HEK293 (cell line): ENCODE data around the gene MAML3.

Source experiments
- RBAK ChIP-seq: fragments of 450-650 bp; formaldehyde crosslinking; IDR thresholded peaks from 2 replicates; pipeline ENCODE4 v1.5.1; 2016; ENCODE audit warnings: missing biosample characterization, missing genetic modification characterization
- TCF7L2 ChIP-seq: IDR thresholded peaks from 2 replicates; pipeline ENCODE4 v1.6.1; 2011; ENCODE audit warnings: low read depth, mild to moderate bottlenecking, inconsistent platforms, low read length, moderate library complexity, borderline replicate concordance
- ZBTB7A ChIP-seq: fragments of 450-650 bp; formaldehyde crosslinking; IDR thresholded peaks from 2 replicates; pipeline ENCODE4 v1.5.1; 2016; ENCODE audit warnings: low read depth, missing biosample characterization, missing genetic modification characterization
- ZFP37 ChIP-seq: fragments of 450-650 bp; formaldehyde crosslinking; IDR thresholded peaks from 2 replicates; pipeline ENCODE4 v1.5.1; 2016; ENCODE audit warnings: missing biosample characterization, missing genetic modification characterization
- ZNF114 ChIP-seq: fragments of 450-650 bp; formaldehyde crosslinking; IDR thresholded peaks from 2 replicates; pipeline ENCODE4 v1.5.0; 2017; ENCODE audit warnings: missing biosample characterization, missing genetic modification characterization
- ZNF138 ChIP-seq: fragments of 450-650 bp; formaldehyde crosslinking; IDR thresholded peaks from 2 replicates; pipeline ENCODE4 v1.5.1; 2016; ENCODE audit warnings: missing biosample characterization, missing genetic modification characterization, borderline replicate concordance
- ZNF274 ChIP-seq, 2 experiments: fragments of 200-500 bp in 1 of 2; fragments of 450-650 bp in 1 of 2; sonication (Bioruptor generic) in 1 of 2; formaldehyde crosslinking in 1 of 2; IDR thresholded peaks; 2 replicates each; pipeline versions ENCODE4 v1.5.1 to v1.6.1; 2014 to 2016; ENCODE audit warnings: borderline replicate concordance in 1 of 2, inconsistent platforms in 1 of 2, low read length in 1 of 2, missing biosample characterization in 1 of 2, missing genetic modification characterization in 1 of 2
- ZNF324 ChIP-seq: fragments of 450-650 bp; formaldehyde crosslinking; IDR thresholded peaks from 2 replicates; pipeline ENCODE4 v1.5.1; 2016; ENCODE audit warnings: missing biosample characterization, missing genetic modification characterization
- TF ChIP-seq, protein P1 (sequence below): fragments of 450-650 bp; formaldehyde crosslinking; IDR thresholded peaks from 2 replicates; pipeline ENCODE4 v1.5.1; 2016; ENCODE audit warnings: missing biosample characterization, missing genetic modification characterization
- TF ChIP-seq, protein P2 (sequence below): fragments of 450-650 bp; formaldehyde crosslinking; IDR thresholded peaks from 2 replicates; pipeline ENCODE4 v1.5.1; 2016; ENCODE audit warnings: missing biosample characterization, missing genetic modification characterization
- TF ChIP-seq, protein P3 (sequence below): fragments of 450-650 bp; IDR thresholded peaks from 2 replicates; pipeline ENCODE4 v1.5.1; 2018; ENCODE audit warnings: missing biosample characterization, mild to moderate bottlenecking, missing genetic modification characterization
- TF ChIP-seq, protein P4 (sequence below): fragments of 450-650 bp; formaldehyde crosslinking; IDR thresholded peaks from 2 replicates; pipeline ENCODE4 v1.5.1; 2016; ENCODE audit warnings: missing biosample characterization, missing genetic modification characterization
- TF ChIP-seq, protein P5 (sequence below): fragments of 450-650 bp; formaldehyde crosslinking; IDR thresholded peaks from 2 replicates; pipeline ENCODE4 v1.5.1; 2016; ENCODE audit warnings: missing biosample characterization, missing genetic modification characterization

DNA sequence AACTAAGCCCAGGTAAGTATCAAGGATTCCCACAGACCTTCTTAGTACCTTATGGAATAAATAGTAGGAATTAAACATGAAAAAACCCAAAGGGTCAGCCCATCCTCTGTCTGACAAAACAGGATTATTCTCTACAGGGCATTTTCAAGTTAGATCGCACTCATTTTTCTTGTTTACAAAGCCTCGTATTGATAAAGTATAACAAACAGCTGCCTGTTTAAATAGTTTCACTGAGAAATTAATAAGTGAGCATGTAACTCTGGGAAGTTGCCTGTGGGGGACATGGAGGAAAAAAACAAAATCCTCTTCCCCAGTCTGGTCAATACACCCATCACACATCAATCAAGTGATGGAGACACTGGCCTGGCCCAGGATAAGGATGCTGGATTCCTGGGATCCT lies 48.5 kb downstream of the MAML3 start:
- no peak for TF ChIP-seq ZNF324
- TF ChIP-seq, protein P1, sequence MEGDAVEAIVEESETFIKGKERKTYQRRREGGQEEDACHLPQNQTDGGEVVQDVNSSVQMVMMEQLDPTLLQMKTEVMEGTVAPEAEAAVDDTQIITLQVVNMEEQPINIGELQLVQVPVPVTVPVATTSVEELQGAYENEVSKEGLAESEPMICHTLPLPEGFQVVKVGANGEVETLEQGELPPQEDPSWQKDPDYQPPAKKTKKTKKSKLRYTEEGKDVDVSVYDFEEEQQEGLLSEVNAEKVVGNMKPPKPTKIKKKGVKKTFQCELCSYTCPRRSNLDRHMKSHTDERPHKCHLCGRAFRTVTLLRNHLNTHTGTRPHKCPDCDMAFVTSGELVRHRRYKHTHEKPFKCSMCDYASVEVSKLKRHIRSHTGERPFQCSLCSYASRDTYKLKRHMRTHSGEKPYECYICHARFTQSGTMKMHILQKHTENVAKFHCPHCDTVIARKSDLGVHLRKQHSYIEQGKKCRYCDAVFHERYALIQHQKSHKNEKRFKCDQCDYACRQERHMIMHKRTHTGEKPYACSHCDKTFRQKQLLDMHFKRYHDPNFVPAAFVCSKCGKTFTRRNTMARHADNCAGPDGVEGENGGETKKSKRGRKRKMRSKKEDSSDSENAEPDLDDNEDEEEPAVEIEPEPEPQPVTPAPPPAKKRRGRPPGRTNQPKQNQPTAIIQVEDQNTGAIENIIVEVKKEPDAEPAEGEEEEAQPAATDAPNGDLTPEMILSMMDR = no peak
- TF ChIP-seq, protein P2, sequence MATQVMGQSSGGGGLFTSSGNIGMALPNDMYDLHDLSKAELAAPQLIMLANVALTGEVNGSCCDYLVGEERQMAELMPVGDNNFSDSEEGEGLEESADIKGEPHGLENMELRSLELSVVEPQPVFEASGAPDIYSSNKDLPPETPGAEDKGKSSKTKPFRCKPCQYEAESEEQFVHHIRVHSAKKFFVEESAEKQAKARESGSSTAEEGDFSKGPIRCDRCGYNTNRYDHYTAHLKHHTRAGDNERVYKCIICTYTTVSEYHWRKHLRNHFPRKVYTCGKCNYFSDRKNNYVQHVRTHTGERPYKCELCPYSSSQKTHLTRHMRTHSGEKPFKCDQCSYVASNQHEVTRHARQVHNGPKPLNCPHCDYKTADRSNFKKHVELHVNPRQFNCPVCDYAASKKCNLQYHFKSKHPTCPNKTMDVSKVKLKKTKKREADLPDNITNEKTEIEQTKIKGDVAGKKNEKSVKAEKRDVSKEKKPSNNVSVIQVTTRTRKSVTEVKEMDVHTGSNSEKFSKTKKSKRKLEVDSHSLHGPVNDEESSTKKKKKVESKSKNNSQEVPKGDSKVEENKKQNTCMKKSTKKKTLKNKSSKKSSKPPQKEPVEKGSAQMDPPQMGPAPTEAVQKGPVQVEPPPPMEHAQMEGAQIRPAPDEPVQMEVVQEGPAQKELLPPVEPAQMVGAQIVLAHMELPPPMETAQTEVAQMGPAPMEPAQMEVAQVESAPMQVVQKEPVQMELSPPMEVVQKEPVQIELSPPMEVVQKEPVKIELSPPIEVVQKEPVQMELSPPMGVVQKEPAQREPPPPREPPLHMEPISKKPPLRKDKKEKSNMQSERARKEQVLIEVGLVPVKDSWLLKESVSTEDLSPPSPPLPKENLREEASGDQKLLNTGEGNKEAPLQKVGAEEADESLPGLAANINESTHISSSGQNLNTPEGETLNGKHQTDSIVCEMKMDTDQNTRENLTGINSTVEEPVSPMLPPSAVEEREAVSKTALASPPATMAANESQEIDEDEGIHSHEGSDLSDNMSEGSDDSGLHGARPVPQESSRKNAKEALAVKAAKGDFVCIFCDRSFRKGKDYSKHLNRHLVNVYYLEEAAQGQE (tag by site-specific recombination) = no peak
- no peak for TF ChIP-seq ZFP37 (tag by site-specific recombination)
- no peak for TF ChIP-seq ZBTB7A (tag by site-specific recombination)
- TF ChIP-seq ZNF274 (IDR thresholded peaks at IDR 0.05; ENCODE audit: low read length) = no peak
- TF ChIP-seq ZNF274 (tag by site-specific recombination; IDR thresholded peaks at IDR 0.05; ENCODE audit: borderline replicate concordance) = no peak
- TF ChIP-seq ZNF138 (tag by site-specific recombination) = no peak
- TF ChIP-seq, protein P3, sequence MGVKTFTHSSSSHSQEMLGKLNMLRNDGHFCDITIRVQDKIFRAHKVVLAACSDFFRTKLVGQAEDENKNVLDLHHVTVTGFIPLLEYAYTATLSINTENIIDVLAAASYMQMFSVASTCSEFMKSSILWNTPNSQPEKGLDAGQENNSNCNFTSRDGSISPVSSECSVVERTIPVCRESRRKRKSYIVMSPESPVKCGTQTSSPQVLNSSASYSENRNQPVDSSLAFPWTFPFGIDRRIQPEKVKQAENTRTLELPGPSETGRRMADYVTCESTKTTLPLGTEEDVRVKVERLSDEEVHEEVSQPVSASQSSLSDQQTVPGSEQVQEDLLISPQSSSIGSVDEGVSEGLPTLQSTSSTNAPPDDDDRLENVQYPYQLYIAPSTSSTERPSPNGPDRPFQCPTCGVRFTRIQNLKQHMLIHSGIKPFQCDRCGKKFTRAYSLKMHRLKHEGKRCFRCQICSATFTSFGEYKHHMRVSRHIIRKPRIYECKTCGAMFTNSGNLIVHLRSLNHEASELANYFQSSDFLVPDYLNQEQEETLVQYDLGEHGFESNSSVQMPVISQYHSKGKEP (tag by site-specific recombination) = no peak
- TF ChIP-seq ZNF114 (tag by site-specific recombination) = no peak
- no peak for TF ChIP-seq TCF7L2
- TF ChIP-seq, protein P4, sequence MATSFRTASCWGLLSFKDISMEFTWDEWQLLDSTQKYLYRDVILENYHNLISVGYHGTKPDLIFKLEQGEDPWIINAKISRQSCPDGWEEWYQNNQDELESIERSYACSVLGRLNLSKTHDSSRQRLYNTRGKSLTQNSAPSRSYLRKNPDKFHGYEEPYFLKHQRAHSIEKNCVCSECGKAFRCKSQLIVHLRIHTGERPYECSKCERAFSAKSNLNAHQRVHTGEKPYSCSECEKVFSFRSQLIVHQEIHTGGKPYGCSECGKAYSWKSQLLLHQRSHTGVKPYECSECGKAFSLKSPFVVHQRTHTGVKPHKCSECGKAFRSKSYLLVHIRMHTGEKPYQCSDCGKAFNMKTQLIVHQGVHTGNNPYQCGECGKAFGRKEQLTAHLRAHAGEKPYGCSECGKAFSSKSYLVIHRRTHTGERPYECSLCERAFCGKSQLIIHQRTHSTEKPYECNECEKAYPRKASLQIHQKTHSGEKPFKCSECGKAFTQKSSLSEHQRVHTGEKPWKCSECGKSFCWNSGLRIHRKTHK (tag by site-specific recombination) = no peak
- TF ChIP-seq, protein P5, sequence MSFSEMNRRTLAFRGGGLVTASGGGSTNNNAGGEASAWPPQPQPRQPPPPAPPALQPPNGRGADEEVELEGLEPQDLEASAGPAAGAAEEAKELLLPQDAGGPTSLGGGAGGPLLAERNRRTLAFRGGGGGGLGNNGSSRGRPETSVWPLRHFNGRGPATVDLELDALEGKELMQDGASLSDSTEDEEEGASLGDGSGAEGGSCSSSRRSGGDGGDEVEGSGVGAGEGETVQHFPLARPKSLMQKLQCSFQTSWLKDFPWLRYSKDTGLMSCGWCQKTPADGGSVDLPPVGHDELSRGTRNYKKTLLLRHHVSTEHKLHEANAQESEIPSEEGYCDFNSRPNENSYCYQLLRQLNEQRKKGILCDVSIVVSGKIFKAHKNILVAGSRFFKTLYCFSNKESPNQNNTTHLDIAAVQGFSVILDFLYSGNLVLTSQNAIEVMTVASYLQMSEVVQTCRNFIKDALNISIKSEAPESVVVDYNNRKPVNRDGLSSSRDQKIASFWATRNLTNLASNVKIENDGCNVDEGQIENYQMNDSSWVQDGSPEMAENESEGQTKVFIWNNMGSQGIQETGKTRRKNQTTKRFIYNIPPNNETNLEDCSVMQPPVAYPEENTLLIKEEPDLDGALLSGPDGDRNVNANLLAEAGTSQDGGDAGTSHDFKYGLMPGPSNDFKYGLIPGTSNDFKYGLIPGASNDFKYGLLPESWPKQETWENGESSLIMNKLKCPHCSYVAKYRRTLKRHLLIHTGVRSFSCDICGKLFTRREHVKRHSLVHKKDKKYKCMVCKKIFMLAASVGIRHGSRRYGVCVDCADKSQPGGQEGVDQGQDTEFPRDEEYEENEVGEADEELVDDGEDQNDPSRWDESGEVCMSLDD (tag by site-specific recombination) = no peak
- no peak for TF ChIP-seq RBAK (tag by site-specific recombination)
